Uterus (tissue), 4 donors: ENCODE results near the gene CELSR3. TPM values are rescaled to one million over a fixed set of nuclear protein-coding genes. Genes with fewer than 3 reads are reported as not detected.

Source experiments
- DNase-seq, 2 donors: peaks; one replicate each; pipeline ENCODE4 v3.0.0-alpha.2; 2019 to 2020
- H3K27ac ChIP-seq, 2 donors: fragments of 200-600 bp; sonication (generic); 1 replicate in 1 of 2; 2 replicates in 1 of 2; pipeline ENCODE4 v1.5.1; 2016 to 2018
- H3K27me3 ChIP-seq, 2 donors: fragments of 200-600 bp; sonication (generic); one replicate each; pipeline ENCODE4 v1.5.1; 2018 to 2019; ENCODE audit warnings: control low read depth in 1 of 2
- H3K36me3 ChIP-seq, 2 donors: fragments of 200-600 bp; sonication (generic); one replicate each; pipeline ENCODE4 v1.5.1; 2019; ENCODE audit warnings: control low read depth in 1 of 2
- H3K4me1 ChIP-seq, 2 donors: fragments of 200-600 bp; sonication (generic); one replicate each; pipeline ENCODE4 v1.5.1; 2018 to 2019; ENCODE audit warnings: control low read depth in 1 of 2
- H3K4me3 ChIP-seq, 2 donors: fragments of 200-600 bp; sonication (generic); 1 replicate in 1 of 2; 2 replicates in 1 of 2; pipeline ENCODE4 v1.5.1; 2018 to 2019; ENCODE audit warnings: mild to moderate bottlenecking in 1 of 2
- H3K9me3 ChIP-seq, 2 donors: fragments of 200-600 bp; sonication (generic); one replicate each; pipeline ENCODE4 v1.5.1; 2019; ENCODE audit warnings: control low read depth in 1 of 2
- POLR2A ChIP-seq, 2 donors: fragments of 450-650 bp; IDR thresholded peaks; one replicate each; pipeline ENCODE4 v1.6.1; 2016; ENCODE audit warnings: antibody characterized with exemption in 2 of 2, mild to moderate bottlenecking in 1 of 2, moderate library complexity in 1 of 2
- intact Hi-C: fragments of 100-400 bp; cut with DNase I; formaldehyde crosslinking; loops from one replicate; pipeline ENCODE4 v1.15.1; 2023; ENCODE audit warnings: low total_unique reads
- total RNA-seq, 4 donors: library from RNA; depleted of rRNA in 3 of 4; stranded (reverse); fragments of >200 nt in 3 of 4; gene quantifications; one replicate each; pipeline versions ENCODE4 v1.1.0 to v1.2.4, GENCODE V29; 2014 to 2023
- TF ChIP-seq, protein P1 (sequence below), 4 experiments: fragments of 200-600 bp in 2 of 4; fragments of 450-650 bp in 2 of 4; sonication (generic) in 2 of 4; IDR thresholded peaks; one replicate each; pipeline ENCODE4 v1.5.1; 2016 to 2019; ENCODE audit warnings: antibody characterized with exemption in 4 of 4, mild to moderate bottlenecking in 2 of 4, moderate library complexity in 1 of 4
- donor health status: DM: yes; HTN: yes; CAD: no.

The CELSR3 gene
- total RNA-seq, 4 donors from 2014 or later = under 0.01 to 3.4 (median 1.3) TPM; not detected in 1

DNA sequence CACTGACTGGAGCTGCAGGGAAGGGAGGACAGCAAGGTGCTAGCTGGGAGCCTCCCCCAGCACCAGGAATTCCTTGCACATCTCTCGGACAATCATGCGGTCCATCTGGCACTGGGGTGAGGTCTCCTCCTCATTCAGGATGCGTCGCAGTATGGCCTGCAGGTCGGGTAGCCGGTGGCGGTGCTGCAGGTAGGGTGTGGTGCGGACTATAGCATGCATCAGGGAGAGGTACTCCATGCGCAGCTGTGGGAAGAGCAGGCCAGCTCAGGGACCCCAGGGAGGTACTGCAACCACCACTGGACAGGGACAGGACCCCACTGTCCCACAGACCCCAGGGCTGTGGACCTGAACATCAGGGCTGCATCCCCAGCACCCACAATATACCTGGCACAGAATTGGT is 11.8 kb upstream of the CELSR3 start:
- TF ChIP-seq POLR2A (IDR thresholded peaks at IDR 0.05) = no peak
- TF ChIP-seq, protein P1, sequence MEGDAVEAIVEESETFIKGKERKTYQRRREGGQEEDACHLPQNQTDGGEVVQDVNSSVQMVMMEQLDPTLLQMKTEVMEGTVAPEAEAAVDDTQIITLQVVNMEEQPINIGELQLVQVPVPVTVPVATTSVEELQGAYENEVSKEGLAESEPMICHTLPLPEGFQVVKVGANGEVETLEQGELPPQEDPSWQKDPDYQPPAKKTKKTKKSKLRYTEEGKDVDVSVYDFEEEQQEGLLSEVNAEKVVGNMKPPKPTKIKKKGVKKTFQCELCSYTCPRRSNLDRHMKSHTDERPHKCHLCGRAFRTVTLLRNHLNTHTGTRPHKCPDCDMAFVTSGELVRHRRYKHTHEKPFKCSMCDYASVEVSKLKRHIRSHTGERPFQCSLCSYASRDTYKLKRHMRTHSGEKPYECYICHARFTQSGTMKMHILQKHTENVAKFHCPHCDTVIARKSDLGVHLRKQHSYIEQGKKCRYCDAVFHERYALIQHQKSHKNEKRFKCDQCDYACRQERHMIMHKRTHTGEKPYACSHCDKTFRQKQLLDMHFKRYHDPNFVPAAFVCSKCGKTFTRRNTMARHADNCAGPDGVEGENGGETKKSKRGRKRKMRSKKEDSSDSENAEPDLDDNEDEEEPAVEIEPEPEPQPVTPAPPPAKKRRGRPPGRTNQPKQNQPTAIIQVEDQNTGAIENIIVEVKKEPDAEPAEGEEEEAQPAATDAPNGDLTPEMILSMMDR (IDR thresholded peaks at IDR 0.05) = no peak
- Histone ChIP-seq H3K9me3 (no peaks in the 10 kb centered on the region), H3K27me3 (no peaks in the 10 kb centered on the region), H3K4me3 (no peak overlapping the region), H3K4me1 (no peaks in the 10 kb centered on the region), H3K27ac (no peak overlapping the region), H3K36me3 (no peaks in the 10 kb centered on the region)
- DNase-seq = no peak
- intact Hi-C loops = no loop called here

DNA sequence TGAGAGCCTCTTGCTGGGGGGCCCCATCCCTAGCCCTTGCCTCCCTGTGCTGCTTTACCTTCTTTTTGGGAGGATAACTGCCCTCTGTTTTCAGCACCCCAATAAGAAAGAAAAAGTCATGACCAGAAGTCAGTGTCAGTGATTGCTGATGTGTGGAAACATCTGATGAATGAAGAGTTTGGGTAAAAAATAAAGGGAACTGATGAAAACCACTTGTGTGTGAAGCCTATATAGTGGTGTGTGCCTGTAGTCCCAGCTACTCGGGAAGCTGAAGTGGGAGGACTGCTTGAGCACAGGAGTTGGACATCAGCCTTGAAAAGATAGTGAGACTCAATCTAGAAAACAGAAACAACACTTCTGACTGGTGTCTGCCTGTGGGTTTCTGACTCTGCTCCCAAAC is 9.8 kb upstream of the CELSR3 start:
- H3K4me1 ChIP-seq = no peaks in the 10 kb centered on the region
- TF ChIP-seq POLR2A (IDR thresholded peaks at IDR 0.05) = no peak
- TF ChIP-seq, protein P1 (IDR thresholded peaks at IDR 0.05) = no peak
- H3K36me3 ChIP-seq = no peaks in the 10 kb centered on the region
- no peak overlapping the region for H3K27ac ChIP-seq
- H3K9me3 ChIP-seq = no peaks in the 10 kb centered on the region
- no peak overlapping the region for H3K4me3 ChIP-seq
- intact Hi-C loops = no loop called here
- H3K27me3 ChIP-seq = no peaks in the 10 kb centered on the region
- no peak for DNase-seq

DNA sequence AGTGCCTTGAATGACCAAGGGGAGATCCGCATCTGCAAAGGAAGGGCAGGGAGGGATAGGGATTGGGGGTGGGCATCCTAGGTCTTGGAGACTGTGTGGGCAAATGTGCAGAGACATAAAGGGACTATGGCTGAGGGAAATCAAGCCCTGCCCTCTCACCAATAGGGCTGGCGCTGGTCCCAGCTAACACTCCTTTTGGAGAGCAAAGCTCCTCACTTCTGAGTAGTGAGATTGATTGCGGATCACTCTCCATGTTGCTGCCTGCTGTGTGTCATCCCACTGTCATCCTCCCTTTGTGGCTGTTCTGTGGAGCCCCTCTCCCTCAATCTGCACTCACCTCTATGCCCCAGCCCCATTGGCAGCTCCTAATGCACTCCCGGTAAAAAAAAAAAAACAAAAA is 2.2 kb upstream of the CELSR3 start:
- Histone ChIP-seq H3K9me3 (no peaks in the 10 kb centered on the region), H3K4me1 (peaks cover 0 to 12% of the 10 kb centered on the region in 2 donors), H3K4me3 (no peak overlapping the region), H3K27me3 (peaks cover 0 to 5% of the 10 kb centered on the region in 2 donors), H3K36me3 (no peaks in the 10 kb centered on the region), H3K27ac (no peak overlapping the region)
- DNase-seq = no peak
- TF ChIP-seq, protein P1 (IDR thresholded peaks at IDR 0.05) = no peak
- no peak for TF ChIP-seq POLR2A (IDR thresholded peaks at IDR 0.05)
- intact Hi-C loops = no loop called here

DNA sequence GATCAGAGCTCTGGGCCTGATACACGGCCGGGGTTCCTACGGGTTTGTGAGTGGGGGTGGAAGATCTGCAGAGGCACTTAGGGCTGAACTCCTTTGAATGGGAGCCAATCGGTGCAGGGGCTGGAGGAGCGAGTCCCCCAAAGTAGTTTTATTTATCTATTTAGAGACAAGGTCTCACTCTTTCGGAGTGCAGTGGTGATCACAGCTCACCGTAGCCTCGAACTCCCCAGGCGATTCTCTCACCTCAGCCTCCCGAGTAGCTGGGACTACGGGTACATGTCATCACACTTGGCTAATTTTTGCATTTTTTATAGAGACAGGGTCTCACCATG is 1.6 kb upstream of the CELSR3 start:
- no peak for DNase-seq
- Histone ChIP-seq H3K4me3 (no peak overlapping the region), H3K4me1 (peaks cover 0 to 12% of the 10 kb centered on the region in 2 donors), H3K9me3 (no peaks in the 10 kb centered on the region), H3K27me3 (peaks cover 0 to 5% of the 10 kb centered on the region in 2 donors), H3K27ac (peak overlapping the region in 1 of 2 donors; percentile 80), H3K36me3 (no peaks in the 10 kb centered on the region)
- intact Hi-C loops = no loop called here
- TF ChIP-seq, protein P1 (IDR thresholded peaks at IDR 0.05) = no peak
- TF ChIP-seq POLR2A (IDR thresholded peaks at IDR 0.05) = no peak

DNA sequence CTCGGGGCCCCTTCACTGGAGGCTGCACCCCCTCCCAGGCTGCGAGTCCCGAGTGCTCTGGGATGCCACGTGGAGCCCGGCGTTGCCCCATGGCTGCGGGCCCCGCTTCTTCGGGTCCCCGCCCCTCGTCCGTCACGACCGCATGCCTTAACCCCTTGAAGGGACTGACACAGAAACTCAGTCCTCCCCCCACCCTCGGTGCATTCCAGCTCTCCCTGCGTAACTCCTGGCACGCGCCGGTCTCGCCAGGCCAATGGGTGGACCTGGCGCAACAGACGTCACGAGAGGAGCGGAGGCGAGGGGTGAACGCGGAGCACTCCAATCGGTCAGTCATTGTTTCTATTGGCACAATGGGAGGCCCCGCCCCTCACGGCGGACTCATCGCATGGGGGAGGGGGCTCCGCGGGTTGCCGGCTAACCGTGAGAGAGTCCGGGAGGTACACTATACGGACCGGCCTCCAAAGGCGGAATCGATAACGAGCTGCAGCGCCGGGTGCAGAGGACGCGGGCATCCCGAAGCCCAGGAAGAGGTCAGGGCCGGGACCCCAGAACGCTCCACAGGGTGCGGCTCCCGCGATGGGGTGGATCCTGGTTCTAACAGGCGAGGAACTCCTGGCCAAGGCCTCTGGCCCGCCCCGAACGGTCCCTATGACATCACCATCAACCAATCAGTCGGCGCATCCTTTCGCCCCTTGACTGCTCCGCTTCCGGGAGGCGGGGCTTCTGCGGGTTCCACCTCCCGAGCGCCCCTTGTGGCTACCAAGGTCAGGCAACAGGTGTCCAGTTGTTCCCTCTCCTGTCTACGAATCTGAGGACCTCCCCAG is 1.0 kb upstream of the CELSR3 start:
- H3K9me3 ChIP-seq = no peaks in the 10 kb centered on the region
- intact Hi-C loops = no loop called here
- no peaks in the 10 kb centered on the region for H3K36me3 ChIP-seq
- TF ChIP-seq POLR2A (IDR thresholded peaks at IDR 0.05) = peak; percentile 13 to 64
- TF ChIP-seq, protein P1 (IDR thresholded peaks at IDR 0.05) = peak; percentile 52 to 71 (median 64)
- H3K4me1 ChIP-seq = peaks cover 0 to 12% of the 10 kb centered on the region in 2 donors
- H3K27ac ChIP-seq = peak overlapping the region; percentile 80
- peak overlapping the region; percentile 33 to 41 for H3K4me3 ChIP-seq
- DNase-seq = peak; percentile 83 to 94
- peaks cover 0 to 5% of the 10 kb centered on the region in 2 donors for H3K27me3 ChIP-seq
